ENCODE data around the gene CFAP206. TPM values are rescaled to one million over a fixed set of nuclear protein-coding genes. Genes with fewer than 3 reads are reported as not detected.

Gene CFAP206
- total RNA-seq, 1 experiment from 2014 or later = 0.54 TPM

GRCh38 chr6:87494761-87495422 is 87.1 kb downstream of the CFAP206 start:
- intact Hi-C loops (cut with micrococcal nuclease) = no loop called here
- Histone ChIP-seq H3K27ac (ENCODE audit: low read depth, low read length) (no peak overlapping the region), H3K4me2 (ENCODE audit: low read length) (no peak overlapping the region), H4K20me1 (ENCODE audit: insufficient read depth) (no peaks in the 10 kb centered on the region), H3K9me3 (ENCODE audit: control insufficient read depth in 1 of 2, insufficient read depth in 1 of 2, low read depth in 1 of 2, low read length in 2 of 2) (no peaks in the 10 kb centered on the region), H2AFZ (ENCODE audit: low read depth, low read length, poor library complexity, severe bottlenecking) (no peak overlapping the region), H3K9me2 (ENCODE audit: insufficient read depth) (no peaks in the 10 kb centered on the region), H3K4me1 (ENCODE audit: control insufficient read depth in 1 of 2, insufficient read depth in 2 of 2, low read length in 2 of 2) (peaks cover 0 to 5% of the 10 kb centered on the region in 2 experiments; a peak in 2 of 4 replicates), H3K9ac (ENCODE audit: low read length) (no peak overlapping the region), H3K4me3 (replicated peaks in 1 of 2; ENCODE audit: low read depth in 1 of 2, low read length in 2 of 2) (no peak overlapping the region), H3K79me2 (ENCODE audit: insufficient read depth, low read length) (peaks cover 15% of the 10 kb centered on the region), H3K27me3 (ENCODE audit: insufficient read depth, low read length) (no peaks in the 10 kb centered on the region), H3K36me3 (ENCODE audit: control insufficient read depth in 1 of 2, insufficient read depth in 2 of 2, low read length in 2 of 2) (no peaks in the 10 kb centered on the region)
- ChIA-PET RAD21 (ENCODE audit: low non-redundant PET in 1 of 2, low total read pairs in 2 of 2, uncharacterized antibody in 2 of 2, unreplicated experiment in 2 of 2) (no interaction called here), CTCF (no interaction called here), POLR2A (no interaction called here)
- TF ChIP-seq CTCF (IDR thresholded peaks at IDR 0.05 in 2 of 3, conservative IDR thresholded peaks at IDR 0.05 in 1 of 3; ENCODE audit: borderline replicate concordance in 1 of 3, insufficient read depth in 1 of 3, low read depth in 2 of 3, low read length in 2 of 3) = no peak
- no peak for TF ChIP-seq EGR1 (IDR thresholded peaks at IDR 0.05; ENCODE audit: low read depth)
- TF ChIP-seq JUND (IDR thresholded peaks at IDR 0.05) = no peak
- TF ChIP-seq, protein P1, sequence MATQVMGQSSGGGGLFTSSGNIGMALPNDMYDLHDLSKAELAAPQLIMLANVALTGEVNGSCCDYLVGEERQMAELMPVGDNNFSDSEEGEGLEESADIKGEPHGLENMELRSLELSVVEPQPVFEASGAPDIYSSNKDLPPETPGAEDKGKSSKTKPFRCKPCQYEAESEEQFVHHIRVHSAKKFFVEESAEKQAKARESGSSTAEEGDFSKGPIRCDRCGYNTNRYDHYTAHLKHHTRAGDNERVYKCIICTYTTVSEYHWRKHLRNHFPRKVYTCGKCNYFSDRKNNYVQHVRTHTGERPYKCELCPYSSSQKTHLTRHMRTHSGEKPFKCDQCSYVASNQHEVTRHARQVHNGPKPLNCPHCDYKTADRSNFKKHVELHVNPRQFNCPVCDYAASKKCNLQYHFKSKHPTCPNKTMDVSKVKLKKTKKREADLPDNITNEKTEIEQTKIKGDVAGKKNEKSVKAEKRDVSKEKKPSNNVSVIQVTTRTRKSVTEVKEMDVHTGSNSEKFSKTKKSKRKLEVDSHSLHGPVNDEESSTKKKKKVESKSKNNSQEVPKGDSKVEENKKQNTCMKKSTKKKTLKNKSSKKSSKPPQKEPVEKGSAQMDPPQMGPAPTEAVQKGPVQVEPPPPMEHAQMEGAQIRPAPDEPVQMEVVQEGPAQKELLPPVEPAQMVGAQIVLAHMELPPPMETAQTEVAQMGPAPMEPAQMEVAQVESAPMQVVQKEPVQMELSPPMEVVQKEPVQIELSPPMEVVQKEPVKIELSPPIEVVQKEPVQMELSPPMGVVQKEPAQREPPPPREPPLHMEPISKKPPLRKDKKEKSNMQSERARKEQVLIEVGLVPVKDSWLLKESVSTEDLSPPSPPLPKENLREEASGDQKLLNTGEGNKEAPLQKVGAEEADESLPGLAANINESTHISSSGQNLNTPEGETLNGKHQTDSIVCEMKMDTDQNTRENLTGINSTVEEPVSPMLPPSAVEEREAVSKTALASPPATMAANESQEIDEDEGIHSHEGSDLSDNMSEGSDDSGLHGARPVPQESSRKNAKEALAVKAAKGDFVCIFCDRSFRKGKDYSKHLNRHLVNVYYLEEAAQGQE (IDR thresholded peaks at IDR 0.05; ENCODE audit: low read depth) = no peak
- no peak for TF ChIP-seq MAX (IDR thresholded peaks at IDR 0.05)
- TF ChIP-seq SP1 (IDR thresholded peaks at IDR 0.05; ENCODE audit: low read depth) = no peak
- TF ChIP-seq EZH2phosphoT487 (IDR thresholded peaks at IDR 0.05; ENCODE audit: borderline replicate concordance) = no peak
- TF ChIP-seq SIN3A (IDR thresholded peaks at IDR 0.05; ENCODE audit: low read depth) = no peak
- no peak for TF ChIP-seq SRF (IDR thresholded peaks at IDR 0.05; ENCODE audit: low read depth)
- TF ChIP-seq CEBPB (IDR thresholded peaks at IDR 0.05; ENCODE audit: low read depth) = no peak
- TF ChIP-seq ELF1 (IDR thresholded peaks at IDR 0.05; ENCODE audit: borderline replicate concordance, low read depth) = no peak
- TF ChIP-seq FOSL1 (IDR thresholded peaks at IDR 0.05; ENCODE audit: low read depth) = no peak
- TF ChIP-seq RAD21 (IDR thresholded peaks at IDR 0.05; ENCODE audit: low read depth) = no peak
- TF ChIP-seq YY1 (IDR thresholded peaks at IDR 0.05; ENCODE audit: extremely low read depth, insufficient replicate concordance, low read depth, low read length) = no peak
- ATAC-seq (no peak), DNase-seq (ENCODE audit: low read depth, low spot score) (no peak)
- BruUV-seq (replicated peaks) = no TSS peak

Data from HCT116 (cell line).